Measurements from ENCODE around the gene PDZRN3.

The PDZRN3 gene

GRCh38 chr3:73433079-73433478 is 191.7 kb downstream of the PDZRN3 start:
- no peak overlapping the region for H3K27ac ChIP-seq (ENCODE audit: poor library complexity, severe bottlenecking)
- no peak for TF ChIP-seq CTCF (IDR thresholded peaks at IDR 0.05; ENCODE audit: poor library complexity, severe bottlenecking)

GRCh38 chr3:73432706-73433032 is 192.1 kb downstream of the PDZRN3 start:
- Histone ChIP-seq H3K9me3 (ENCODE audit: severe bottlenecking) (no peaks in the 10 kb centered on the region), H3K4me3 (ENCODE audit: severe bottlenecking) (no peak overlapping the region), H3K4me1 (ENCODE audit: insufficient read depth, poor library complexity, severe bottlenecking) (no peaks in the 10 kb centered on the region), H3K36me3 (ENCODE audit: low read depth) (no peaks in the 10 kb centered on the region), H3K27me3 (ENCODE audit: insufficient read depth, poor library complexity, severe bottlenecking) (no peaks in the 10 kb centered on the region), H3K27ac (ENCODE audit: poor library complexity, severe bottlenecking) (no peak overlapping the region)
- TF ChIP-seq CTCF (IDR thresholded peaks at IDR 0.05; ENCODE audit: poor library complexity, severe bottlenecking) = peak; percentile 56
- ATAC-seq (ENCODE audit: low read depth) = no peak
- DNase-seq (ENCODE audit: low spot score) = no peak

More at GRCh38 chr3:73433079-73433478, 191.7 kb downstream of the PDZRN3 start:
- Histone ChIP-seq H3K4me1 (ENCODE audit: insufficient read depth, poor library complexity, severe bottlenecking) (no peaks in the 10 kb centered on the region), H3K27me3 (ENCODE audit: insufficient read depth, poor library complexity, severe bottlenecking) (no peaks in the 10 kb centered on the region), H3K36me3 (ENCODE audit: low read depth) (no peaks in the 10 kb centered on the region), H3K4me3 (ENCODE audit: severe bottlenecking) (no peak overlapping the region), H3K9me3 (ENCODE audit: severe bottlenecking) (no peaks in the 10 kb centered on the region)
- ATAC-seq (ENCODE audit: low read depth) (no peak), DNase-seq (ENCODE audit: low spot score) (no peak)

- Histone ChIP-seq H3K9me3 (ENCODE audit: severe bottlenecking) (no peaks in the 10 kb centered on the region), H3K27ac (ENCODE audit: poor library complexity, severe bottlenecking) (no peak overlapping the region), H3K4me1 (ENCODE audit: insufficient read depth, poor library complexity, severe bottlenecking) (no peaks in the 10 kb centered on the region), H3K27me3 (ENCODE audit: insufficient read depth, poor library complexity, severe bottlenecking) (no peaks in the 10 kb centered on the region), H3K36me3 (ENCODE audit: low read depth) (no peaks in the 10 kb centered on the region), H3K4me3 (ENCODE audit: severe bottlenecking) (no peak overlapping the region)
- TF ChIP-seq CTCF (IDR thresholded peaks at IDR 0.05; ENCODE audit: poor library complexity, severe bottlenecking) = peak; percentile 81
- DNase-seq (ENCODE audit: low spot score) = no peak
- no peak for ATAC-seq (ENCODE audit: low read depth)
Observed at GRCh38 chr3:73432023-73432705, 192.6 kb downstream of the PDZRN3 start.

GRCh38 chr3:73431183-73431900 is 193.4 kb downstream of the PDZRN3 start:
- no peak for DNase-seq (ENCODE audit: low spot score)
- H3K27ac ChIP-seq (ENCODE audit: poor library complexity, severe bottlenecking) = no peak overlapping the region
- no peak for ATAC-seq (ENCODE audit: low read depth)
- H3K36me3 ChIP-seq (ENCODE audit: low read depth) = no peaks in the 10 kb centered on the region
- H3K9me3 ChIP-seq (ENCODE audit: severe bottlenecking) = no peaks in the 10 kb centered on the region
- H3K4me1 ChIP-seq (ENCODE audit: insufficient read depth, poor library complexity, severe bottlenecking) = no peaks in the 10 kb centered on the region
- TF ChIP-seq CTCF (IDR thresholded peaks at IDR 0.05; ENCODE audit: poor library complexity, severe bottlenecking) = no peak
- H3K27me3 ChIP-seq (ENCODE audit: insufficient read depth, poor library complexity, severe bottlenecking) = no peaks in the 10 kb centered on the region
- no peak overlapping the region for H3K4me3 ChIP-seq (ENCODE audit: severe bottlenecking)
